Natural killer cell (primary cell): ENCODE results near the gene TMED5. TPM values are rescaled to one million over a fixed set of nuclear protein-coding genes. Genes with fewer than 3 reads are reported as not detected.

Source experiments
- ATAC-seq, 3 donors: fragments of 150-1000 bp in 2 of 3; fragments of 200-7000 bp in 1 of 3; cut with Tn5 transposase; 1 replicate in 1 of 3; 2 replicates in 2 of 3; pipeline ENCODE4 v1.10.0; 2021; ENCODE audit warnings: mild to moderate bottlenecking in 2 of 3, moderate library complexity in 2 of 3
- DNase-seq, 2 donors: peaks; one replicate each; pipeline versions ENCODE4 v3.0.0 to v3.0.0-alpha.2; 2013 to 2021; ENCODE audit warnings: mixed read lengths in 1 of 2
- H3K27ac ChIP-seq: one replicate; pipeline ENCODE4 v1.5.1; 2013; ENCODE audit warnings: mild to moderate bottlenecking, low read length
- H3K27me3 ChIP-seq: one replicate; pipeline ENCODE4 v1.6.1; 2013; ENCODE audit warnings: low read length; ENCODE audit not compliant: control insufficient read depth, insufficient read depth
- H3K36me3 ChIP-seq: one replicate; pipeline ENCODE4 v1.6.1; 2013; ENCODE audit warnings: low read length; ENCODE audit not compliant: control insufficient read depth, insufficient read depth
- H3K4me1 ChIP-seq: one replicate; pipeline ENCODE4 v1.6.1; 2013; ENCODE audit warnings: low read length; ENCODE audit not compliant: control insufficient read depth, insufficient read depth
- H3K4me3 ChIP-seq: one replicate; pipeline ENCODE4 v1.5.1; 2013; ENCODE audit warnings: low read length
- H3K9me3 ChIP-seq: one replicate; pipeline ENCODE4 v1.6.1; 2013; ENCODE audit warnings: low read length; ENCODE audit not compliant: control insufficient read depth, insufficient read depth
- H3K27ac Mint-ChIP-seq, 2 donors: one replicate each; pipeline ENCODE4 v1.8.0; 2022; ENCODE audit warnings: mild to moderate bottlenecking in 2 of 2, mixed read lengths in 2 of 2, moderate library complexity in 1 of 2
- H3K27me3 Mint-ChIP-seq, 2 donors: one replicate each; pipeline ENCODE4 v1.8.0; 2022; ENCODE audit warnings: low read depth in 2 of 2, mixed read lengths in 2 of 2
- H3K36me3 Mint-ChIP-seq: one replicate; pipeline ENCODE4 v1.8.0; 2022; ENCODE audit warnings: mixed read lengths
- H3K4me1 Mint-ChIP-seq, 2 donors: one replicate each; pipeline ENCODE4 v1.8.0; 2022; ENCODE audit warnings: mixed read lengths in 2 of 2
- H3K4me3 Mint-ChIP-seq: one replicate; pipeline ENCODE4 v1.8.0; 2022; ENCODE audit warnings: mild to moderate bottlenecking, moderate library complexity, mixed read lengths
- H3K9me3 Mint-ChIP-seq, 2 donors: one replicate each; pipeline ENCODE4 v1.8.0; 2022; ENCODE audit warnings: mixed read lengths in 2 of 2
- CTCF ChIP-seq: fragments of 200-600 bp; IDR thresholded peaks from one replicate; pipeline ENCODE4 v1.8.0; 2022; ENCODE audit warnings: antibody characterized with exemption
- WGBS: methylation state at CpG from one replicate; pipeline ENCODE4 v1.1.7; 2013; ENCODE audit warnings: missing lambda C conversion rate; ENCODE audit not compliant: insufficient coverage; 5-methylcytosine and 5-hydroxymethylcytosine counted together
- intact Hi-C: fragments of 100-400 bp; cut with micrococcal nuclease; formaldehyde crosslinking; loops from one replicate; pipeline ENCODE4 v1.14.2; 2022
- total RNA-seq, 4 donors: library from RNA; stranded (reverse); fragments of 120-200 nt in 1 of 4; gene quantifications; one replicate each; pipeline versions ENCODE4 v1.2.3 to v1.2.4, GENCODE V29; 2013 to 2022

TMED5 gene
- total RNA-seq, 3 donors from 2014 or later (not counting 1 experiment from before 2014, with no cell fraction given), result 64.6 to 73.5 (median 67.0) TPM

GRCh38 chr1:93148001-93148400, 32.2 kb downstream of the TMED5 start:
- no peaks in the 10 kb centered on the region for H3K27me3 Mint-ChIP-seq
- Histone ChIP-seq H3K27ac (no peak overlapping the region), H3K27me3 (no peaks in the 10 kb centered on the region), H3K4me3 (no peak overlapping the region), H3K36me3 (peaks cover 24% of the 10 kb centered on the region), H3K4me1 (no peaks in the 10 kb centered on the region), H3K9me3 (no peaks in the 10 kb centered on the region)
- peaks cover 19 to 21% of the 10 kb centered on the region in 2 donors for H3K4me1 Mint-ChIP-seq
- no peaks in the 10 kb centered on the region for H3K9me3 Mint-ChIP-seq
- no peak for DNase-seq
- intact Hi-C loops, result no loop called here
- H3K36me3 Mint-ChIP-seq, result no peaks in the 10 kb centered on the region
- no peak for ATAC-seq
- 82% methylated on average over 7 of the region's 7 CpGs for WGBS
- H3K27ac Mint-ChIP-seq, result peak overlapping the region; percentile 52 to 61
- no peak for TF ChIP-seq CTCF
- H3K4me3 Mint-ChIP-seq, result no peak overlapping the region

GRCh38 chr1:93143769-93144168, 36.4 kb downstream of the TMED5 start:
- Histone ChIP-seq H3K36me3 (peaks cover 18% of the 10 kb centered on the region), H3K27ac (no peak overlapping the region), H3K4me3 (no peak overlapping the region), H3K27me3 (no peaks in the 10 kb centered on the region), H3K4me1 (no peaks in the 10 kb centered on the region), H3K9me3 (no peaks in the 10 kb centered on the region)
- ATAC-seq (no peak), DNase-seq (no peak)
- no peak overlapping the region for H3K4me3 Mint-ChIP-seq
- no peaks in the 10 kb centered on the region for H3K9me3 Mint-ChIP-seq
- no CpG with 5 or more reads among the region's 4 CpGs for WGBS
- peaks cover 0 to 9% of the 10 kb centered on the region in 2 donors for H3K4me1 Mint-ChIP-seq
- no peaks in the 10 kb centered on the region for H3K27me3 Mint-ChIP-seq
- no peak for TF ChIP-seq CTCF
- H3K27ac Mint-ChIP-seq, result no peak overlapping the region
- intact Hi-C loops, result no loop called here
- no peaks in the 10 kb centered on the region for H3K36me3 Mint-ChIP-seq

GRCh38 chr1:93143136-93143535, 37.1 kb downstream of the TMED5 start:
- TF ChIP-seq CTCF, result no peak
- Mint-ChIP-seq H3K9me3 (no peaks in the 10 kb centered on the region), H3K36me3 (no peaks in the 10 kb centered on the region), H3K27ac (no peak overlapping the region), H3K27me3 (no peaks in the 10 kb centered on the region), H3K4me1 (peaks cover 0 to 4% of the 10 kb centered on the region in 2 donors), H3K4me3 (no peak overlapping the region)
- Histone ChIP-seq H3K4me3 (no peak overlapping the region), H3K27ac (no peak overlapping the region), H3K9me3 (no peaks in the 10 kb centered on the region), H3K27me3 (no peaks in the 10 kb centered on the region), H3K4me1 (no peaks in the 10 kb centered on the region), H3K36me3 (peaks cover 23% of the 10 kb centered on the region)
- intact Hi-C loops, result no loop called here
- 88% methylated on average over 1 of the region's 1 CpG for WGBS
- DNase-seq (no peak), ATAC-seq (no peak)

- Histone ChIP-seq H3K36me3 (peaks cover 30% of the 10 kb centered on the region), H3K4me1 (no peaks in the 10 kb centered on the region), H3K27me3 (no peaks in the 10 kb centered on the region), H3K27ac (no peak overlapping the region), H3K9me3 (no peaks in the 10 kb centered on the region), H3K4me3 (no peak overlapping the region)
- H3K36me3 Mint-ChIP-seq, result no peaks in the 10 kb centered on the region
- TF ChIP-seq CTCF, result no peak
- no peaks in the 10 kb centered on the region for H3K27me3 Mint-ChIP-seq
- no peaks in the 10 kb centered on the region for H3K4me1 Mint-ChIP-seq
- no peak for ATAC-seq
- H3K4me3 Mint-ChIP-seq, result no peak overlapping the region
- H3K9me3 Mint-ChIP-seq, result no peaks in the 10 kb centered on the region
- 100% methylated on average over 2 of the region's 2 CpGs for WGBS
- DNase-seq, result no peak
- H3K27ac Mint-ChIP-seq, result no peak overlapping the region
- intact Hi-C loops, result no loop called here
These were observed 38.1 kb downstream of the TMED5 start for GRCh38 chr1:93142161-93142560.
